HG03095 (cell line): ENCODE results near the gene AGRN.
"Not testable (repeated sequence)": the region's sequence is repeated elsewhere in the genome, so short reads cannot be mapped to it uniquely, and the experiment has no call there.

Experiments used
- ATAC-seq: cut with Tn5 transposase; IDR thresholded peaks from one replicate; pipeline ENCODE4 v1.9.1; 2021; ENCODE audit warnings: moderate library complexity; ENCODE audit not compliant: unreplicated experiment

Gene AGRN

GRCh38 chr1:1075148-1075935 is 55.4 kb downstream of the AGRN start:
- no peak for ATAC-seq

- not testable (repeated sequence) for ATAC-seq
Observed at GRCh38 chr1:1077396-1077795, 57.5 kb downstream of the AGRN start.

GRCh38 chr1:1079408-1080121 is 59.6 kb downstream of the AGRN start:
- no peak for ATAC-seq

- ATAC-seq: no peak
Observed at GRCh38 chr1:1080122-1080757, 60.3 kb downstream of the AGRN start.

GRCh38 chr1:1080951-1081310 is 61.0 kb downstream of the AGRN start:
- no peak for ATAC-seq

- no peak for ATAC-seq
Observed at GRCh38 chr1:1081311-1082238, 61.7 kb downstream of the AGRN start.

- ATAC-seq: no peak
Observed at GRCh38 chr1:1082239-1082775, 62.4 kb downstream of the AGRN start.

GRCh38 chr1:1082776-1083415 is 63.0 kb downstream of the AGRN start:
- ATAC-seq: no peak

- ATAC-seq: no peak
Observed at GRCh38 chr1:1083416-1084371, 63.8 kb downstream of the AGRN start.

- no peak for ATAC-seq
Observed at GRCh38 chr1:1084372-1085170, 64.7 kb downstream of the AGRN start.

- no peak for ATAC-seq
Observed at GRCh38 chr1:1085171-1085841, 65.4 kb downstream of the AGRN start.

- ATAC-seq: no peak
Observed at GRCh38 chr1:1085911-1086841, 66.3 kb downstream of the AGRN start.

GRCh38 chr1:1086911-1087341 is 67.0 kb downstream of the AGRN start:
- ATAC-seq: no peak

- no peak for ATAC-seq
Observed at GRCh38 chr1:1087351-1088028, 67.6 kb downstream of the AGRN start.

GRCh38 chr1:1088029-1088800 is 68.3 kb downstream of the AGRN start:
- ATAC-seq: no peak
